GM23248 (cell line): ENCODE results near the gene TRMU. TPM values are rescaled to one million over a fixed set of nuclear protein-coding genes. Genes with fewer than 3 reads are reported as not detected.

Source experiments
- DNase-seq: peaks from one replicate; pipeline ENCODE4 v3.0.0-alpha.2; 2015
- H2AFZ ChIP-seq: fragments of 200-600 bp; sonication (generic); 2 replicates; pipeline ENCODE4 v1.6.1; 2016; ENCODE audit warnings: antibody characterized with exemption
- H3F3A ChIP-seq: fragments of 200-600 bp; sonication (generic); 2 replicates; pipeline ENCODE4 v1.6.1; 2016; ENCODE audit warnings: mild to moderate bottlenecking, antibody characterized with exemption, mixed run types; ENCODE audit not compliant: insufficient read depth
- H3K27ac ChIP-seq: fragments of 200-600 bp; sonication (generic); 2 replicates; pipeline ENCODE4 v1.5.1; 2016; ENCODE audit warnings: mild to moderate bottlenecking
- H3K27me3 ChIP-seq: fragments of 200-600 bp; sonication (generic); replicated peaks from 2 replicates; pipeline ENCODE4 v1.6.1; 2016; ENCODE audit warnings: mild to moderate bottlenecking; ENCODE audit not compliant: insufficient read depth
- H3K36me3 ChIP-seq: fragments of 200-600 bp; sonication (generic); 2 replicates; pipeline ENCODE4 v1.6.1; 2016; ENCODE audit warnings: low read depth, mild to moderate bottlenecking
- H3K4me1 ChIP-seq: fragments of 200-600 bp; sonication (generic); 2 replicates; pipeline ENCODE4 v1.6.1; 2016; ENCODE audit warnings: mild to moderate bottlenecking; ENCODE audit not compliant: insufficient read depth
- H3K4me2 ChIP-seq: fragments of 200-600 bp; sonication (generic); one replicate; pipeline ENCODE4 v1.6.1; 2016; ENCODE audit warnings: mild to moderate bottlenecking; ENCODE audit not compliant: unreplicated experiment
- H3K4me3 ChIP-seq: fragments of 200-600 bp; sonication (generic); 2 replicates; pipeline ENCODE4 v1.5.1; 2016; ENCODE audit warnings: mild to moderate bottlenecking
- H3K79me2 ChIP-seq: fragments of 200-600 bp; sonication (generic); 2 replicates; pipeline ENCODE4 v1.6.1; 2016; ENCODE audit warnings: mild to moderate bottlenecking; ENCODE audit not compliant: insufficient read depth
- H3K9ac ChIP-seq: fragments of 200-600 bp; sonication (generic); 2 replicates; pipeline ENCODE4 v1.6.1; 2016; ENCODE audit warnings: mild to moderate bottlenecking
- H3K9me2 ChIP-seq: fragments of 200-600 bp; sonication (generic); 2 replicates; pipeline ENCODE4 v1.6.1; 2016; ENCODE audit warnings: mixed run types, mild to moderate bottlenecking, moderate library complexity; ENCODE audit not compliant: insufficient read depth
- H3K9me3 ChIP-seq: fragments of 200-600 bp; sonication (generic); one replicate; pipeline ENCODE4 v1.6.1; 2017; ENCODE audit warnings: low read depth
- H4K20me1 ChIP-seq: fragments of 200-600 bp; sonication (generic); 2 replicates; pipeline ENCODE4 v1.6.0; 2016; ENCODE audit not compliant: insufficient read depth
- EZH2 ChIP-seq: fragments of 200-600 bp; sonication (generic); IDR thresholded peaks from 2 replicates; pipeline ENCODE4 v1.6.1; 2018; ENCODE audit warnings: antibody characterized with exemption, mild to moderate bottlenecking; ENCODE audit not compliant: insufficient read depth, poor library complexity, severe bottlenecking
- EZH2phosphoT487 ChIP-seq: fragments of 200-600 bp; sonication (generic); IDR thresholded peaks from 2 replicates; pipeline ENCODE4 v1.6.1; 2018; ENCODE audit warnings: antibody characterized with exemption, moderate library complexity, mild to moderate bottlenecking, low read depth; ENCODE audit not compliant: insufficient read depth
- WGBS, 2 experiments: methylation state at CpG; one replicate each; pipeline ENCODE4 v1.1.6; 2015 to 2017; ENCODE audit warnings: low lambda C conversion rate in 2 of 2, low coverage in 1 of 2; ENCODE audit errors: missing lambda C conversion rate in 2 of 2; 5-methylcytosine and 5-hydroxymethylcytosine counted together
- in situ Hi-C: fragments of 300-500 bp; cut with MboI; formaldehyde crosslinking; loops from 2 replicates; pipeline ENCODE4 v1.15.0; 2020
- polyA plus RNA-seq: library from polyadenylated mRNA; unstranded; fragments of >200 nt; fragmentation: Nextera tagmentation; extraction: Ambion mirVana; gene quantifications from 2 replicates; pipeline ENCODE4 v1.2.1, GENCODE V29; 2016
- total RNA-seq: library from RNA; depleted of rRNA; stranded (reverse); fragments of >200 nt; shearing (Covaris generic); gene quantifications from 2 replicates; pipeline ENCODE4 v1.2.3, GENCODE V29; 2014

TRMU gene
- total and polyA plus RNA-seq, 2 experiments from 2014 or later: 27.0 to 38.4 TPM

DNA sequence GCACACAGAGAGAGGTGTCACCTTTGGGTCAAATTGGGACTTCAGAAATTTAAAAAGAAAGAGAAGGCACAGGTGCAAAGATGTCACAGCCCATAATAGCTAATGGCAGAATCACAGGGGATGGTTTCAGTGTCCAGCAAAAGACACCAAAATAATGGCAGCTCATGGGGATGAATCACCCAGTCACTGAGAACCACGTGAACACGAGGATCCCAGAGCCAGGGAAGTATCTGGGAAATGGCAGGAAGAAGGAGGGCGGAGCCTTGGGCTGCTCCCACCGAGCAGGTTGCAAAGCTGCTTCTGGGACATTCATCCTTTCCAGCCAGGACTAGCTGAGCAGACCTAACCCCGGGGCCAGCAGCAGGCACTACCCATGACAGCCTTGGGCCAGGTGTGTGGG, 45.6 kb downstream of the TRMU start:
- H3K9me2 ChIP-seq: no peaks in the 10 kb centered on the region
- H3K27ac ChIP-seq: no peak overlapping the region
- no peaks in the 10 kb centered on the region for H3K36me3 ChIP-seq
- H3K9me3 ChIP-seq: no peaks in the 10 kb centered on the region
- H3F3A ChIP-seq: no peaks in the 10 kb centered on the region
- in situ Hi-C loops: loop anchor here (10.0 kb wide), 1 partner anchor 164 kb away; no protein-coding TSS in a partner anchor
- H3K9ac ChIP-seq: no peak overlapping the region
- no peak for TF ChIP-seq EZH2phosphoT487
- TF ChIP-seq EZH2: no peak
- no peak overlapping the region for H3K4me2 ChIP-seq
- H3K4me1 ChIP-seq: no peaks in the 10 kb centered on the region
- H4K20me1 ChIP-seq: no peaks in the 10 kb centered on the region
- H3K4me3 ChIP-seq: no peak overlapping the region
- peak; percentile 44 for DNase-seq
- H2AFZ ChIP-seq: no peak overlapping the region
- H3K27me3 ChIP-seq: no peaks in the 10 kb centered on the region; the same call in 1 of the 2 replicates
- H3K79me2 ChIP-seq: no peaks in the 10 kb centered on the region
- WGBS, 2 experiments: 27 to 31% methylated on average over 5 of the region's 5 CpGs

DNA sequence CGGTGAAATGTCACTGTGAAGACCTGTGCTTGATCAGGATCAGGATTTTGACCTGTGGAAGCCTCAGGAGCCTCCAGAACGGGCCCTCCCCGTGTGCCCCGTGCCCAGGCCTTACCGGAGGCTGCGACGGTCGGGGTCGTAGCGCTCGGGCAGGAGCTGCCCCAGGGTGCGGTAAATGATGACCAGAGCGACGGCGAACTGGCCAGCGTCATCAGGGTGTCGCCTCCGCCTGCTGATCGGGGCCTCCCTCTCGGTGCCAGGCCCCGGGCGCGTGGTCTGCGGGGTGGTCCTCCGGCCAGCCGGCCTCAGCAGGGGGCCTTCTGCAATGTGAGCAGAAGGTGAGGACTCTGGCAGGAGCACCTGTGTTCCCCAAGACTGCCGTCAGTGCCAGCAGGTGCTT, 46.2 kb downstream of the TRMU start:
- in situ Hi-C loops: loop anchor here (10.0 kb wide), 1 partner anchor 163 kb away; no protein-coding TSS in a partner anchor
- no peak overlapping the region for H3K27ac ChIP-seq
- WGBS, 2 experiments: 89% methylated on average over 21 to 27 of the region's 27 CpGs

DNA sequence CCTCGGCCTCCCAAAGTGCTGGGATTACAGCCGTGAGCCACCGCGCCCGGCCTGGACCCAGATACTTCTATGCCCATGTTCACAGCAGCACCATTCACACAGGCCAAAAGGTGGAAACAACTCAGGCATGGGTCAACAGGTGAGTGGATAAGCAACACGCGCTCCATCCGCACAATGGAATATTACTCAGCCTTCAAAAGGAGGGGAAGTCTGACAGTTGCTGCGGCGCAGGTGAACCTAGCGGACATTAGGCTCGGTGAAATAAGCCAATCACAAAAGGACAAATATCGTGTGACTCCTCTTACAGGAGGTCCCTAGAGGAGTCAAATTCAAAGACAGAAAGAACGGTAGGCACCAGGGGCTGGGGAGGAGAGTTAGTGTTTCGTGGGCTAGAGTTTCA, 47.0 kb downstream of the TRMU start:
- no peaks in the 10 kb centered on the region for H3K4me1 ChIP-seq
- 88 to 90% methylated on average over 15 of the region's 15 CpGs for WGBS, 2 experiments
- no peaks in the 10 kb centered on the region for H3K9me2 ChIP-seq
- no peak overlapping the region for H3K4me3 ChIP-seq
- H3K9ac ChIP-seq: no peak overlapping the region
- no peak for DNase-seq
- H3K36me3 ChIP-seq: no peaks in the 10 kb centered on the region
- H3K27ac ChIP-seq: no peak overlapping the region
- in situ Hi-C loops: loop anchor here (10.0 kb wide), 1 partner anchor 162 kb away; no protein-coding TSS in a partner anchor
- H3K79me2 ChIP-seq: no peaks in the 10 kb centered on the region
- H3F3A ChIP-seq: no peaks in the 10 kb centered on the region
- TF ChIP-seq EZH2 (no peak), EZH2phosphoT487 (no peak)
- no peaks in the 10 kb centered on the region; the same call in 1 of the 2 replicates for H3K27me3 ChIP-seq
- no peaks in the 10 kb centered on the region for H3K9me3 ChIP-seq
- no peaks in the 10 kb centered on the region for H4K20me1 ChIP-seq
- H3K4me2 ChIP-seq: no peak overlapping the region
- no peak overlapping the region for H2AFZ ChIP-seq

More for the DNA sequence above, 46.2 kb downstream of the TRMU start:
- no peaks in the 10 kb centered on the region for H3K4me1 ChIP-seq
- no peaks in the 10 kb centered on the region for H3K9me2 ChIP-seq
- no peak for TF ChIP-seq EZH2
- TF ChIP-seq EZH2phosphoT487: no peak
- no peaks in the 10 kb centered on the region; the same call in 1 of the 2 replicates for H3K27me3 ChIP-seq
- no peaks in the 10 kb centered on the region for H3F3A ChIP-seq
- H3K4me2 ChIP-seq: no peak overlapping the region
- H3K79me2 ChIP-seq: no peaks in the 10 kb centered on the region
- H3K9ac ChIP-seq: no peak overlapping the region
- no peaks in the 10 kb centered on the region for H3K36me3 ChIP-seq
- DNase-seq: no peak
- no peaks in the 10 kb centered on the region for H4K20me1 ChIP-seq
- H2AFZ ChIP-seq: no peak overlapping the region
- H3K9me3 ChIP-seq: no peaks in the 10 kb centered on the region
- H3K4me3 ChIP-seq: no peak overlapping the region

DNA sequence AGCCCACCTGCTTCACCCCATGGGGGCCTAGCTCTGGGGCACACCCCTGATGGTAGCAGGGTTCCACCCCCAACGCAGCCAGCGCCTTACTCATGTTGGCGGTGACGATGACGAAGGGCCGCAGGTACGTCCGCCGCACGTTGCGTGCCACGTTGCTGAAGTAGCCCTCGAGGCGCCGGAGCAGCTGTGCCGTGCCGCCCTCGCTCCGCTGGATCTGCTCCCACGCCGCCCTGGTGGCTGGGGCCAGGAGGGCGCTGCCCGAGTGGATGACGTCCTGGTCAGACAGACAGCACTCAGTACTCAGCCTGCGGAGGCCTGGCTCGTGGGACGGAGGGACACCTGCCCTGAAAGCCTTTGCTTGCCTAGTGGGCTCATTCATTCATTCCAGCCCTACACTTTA, 50.8 kb downstream of the TRMU start:
- WGBS, 2 experiments: 89 to 96% methylated on average over 26 to 27 of the region's 27 CpGs
- Histone ChIP-seq H3F3A (no peaks in the 10 kb centered on the region), H2AFZ (no peak overlapping the region), H3K36me3 (no peaks in the 10 kb centered on the region), H3K4me2 (no peak overlapping the region), H3K27me3 (no peaks in the 10 kb centered on the region), H4K20me1 (no peaks in the 10 kb centered on the region), H3K9me2 (no peaks in the 10 kb centered on the region), H3K79me2 (no peaks in the 10 kb centered on the region), H3K27ac (no peak overlapping the region), H3K9ac (no peak overlapping the region), H3K9me3 (no peaks in the 10 kb centered on the region), H3K4me3 (no peak overlapping the region), H3K4me1 (no peaks in the 10 kb centered on the region)
- DNase-seq: no peak
- in situ Hi-C loops: loop anchor here (10.0 kb wide), 1 partner anchor 158 kb away; no protein-coding TSS in a partner anchor
- no peak for TF ChIP-seq EZH2
- no peak for TF ChIP-seq EZH2phosphoT487

DNA sequence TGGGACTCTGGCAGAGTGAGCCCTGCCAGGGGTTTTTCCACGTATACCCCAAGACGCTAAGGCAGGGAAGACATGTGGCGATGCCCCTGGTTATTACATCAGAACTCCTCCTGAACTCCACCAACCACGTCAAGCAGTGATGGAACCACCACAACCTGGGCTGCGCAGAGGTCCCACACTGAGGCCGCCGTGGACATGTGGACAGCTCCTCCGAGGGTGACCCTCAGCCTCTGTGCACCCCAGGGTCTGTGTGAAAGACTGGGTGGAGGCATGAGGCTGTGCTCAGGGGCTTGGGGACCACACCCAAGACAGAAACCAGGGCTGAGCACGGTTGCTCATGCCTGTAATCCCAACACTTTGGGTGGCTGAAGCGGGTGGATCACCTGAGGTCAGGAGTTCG, 52.2 kb downstream of the TRMU start:
- in situ Hi-C loops: loop anchor here (10.0 kb wide), 1 partner anchor 157 kb away; no protein-coding TSS in a partner anchor
- no peak overlapping the region for H3K4me2 ChIP-seq
- H3K36me3 ChIP-seq: no peaks in the 10 kb centered on the region
- no peaks in the 10 kb centered on the region for H3K9me3 ChIP-seq
- H3K4me1 ChIP-seq: no peaks in the 10 kb centered on the region
- H3K27me3 ChIP-seq: no peaks in the 10 kb centered on the region
- no peaks in the 10 kb centered on the region for H3K9me2 ChIP-seq
- H3K4me3 ChIP-seq: no peak overlapping the region
- H3K27ac ChIP-seq: no peak overlapping the region
- DNase-seq: no peak
- H3F3A ChIP-seq: no peaks in the 10 kb centered on the region
- no peak overlapping the region for H2AFZ ChIP-seq
- H4K20me1 ChIP-seq: no peaks in the 10 kb centered on the region
- TF ChIP-seq EZH2phosphoT487: no peak
- no peak for TF ChIP-seq EZH2
- no peaks in the 10 kb centered on the region for H3K79me2 ChIP-seq
- WGBS, 2 experiments: 76 to 77% methylated on average over 11 of the region's 11 CpGs
- no peak overlapping the region for H3K9ac ChIP-seq
